Neural progenitor cell (in vitro differentiated cells): ENCODE data around the gene DLGAP4. TPM values are rescaled to one million over a fixed set of nuclear protein-coding genes. Genes with fewer than 3 reads are reported as not detected.

Experiments
- DNase-seq: peaks from one replicate; pipeline ENCODE4 v3.0.0-alpha.2; 2016; ENCODE audit warnings: low spot score
- H2AFZ ChIP-seq: fragments of 200-600 bp; sonication (generic); replicated peaks from 2 replicates; pipeline ENCODE4 v1.6.1; 2016; ENCODE audit warnings: antibody characterized with exemption
- H3F3A ChIP-seq: fragments of 200-600 bp; sonication (generic); 2 replicates; pipeline ENCODE4 v1.6.1; 2016; ENCODE audit warnings: antibody characterized with exemption, low read depth
- H3K27ac ChIP-seq: fragments of 200-600 bp; sonication (generic); 2 replicates; pipeline ENCODE4 v1.5.1; 2016; ENCODE audit warnings: mild to moderate bottlenecking
- H3K27me3 ChIP-seq: fragments of 200-600 bp; sonication (generic); 2 replicates; pipeline ENCODE4 v1.6.1; 2016; ENCODE audit warnings: mild to moderate bottlenecking, moderate library complexity
- H3K36me3 ChIP-seq: fragments of 200-600 bp; sonication (generic); 2 replicates; pipeline ENCODE4 v1.5.1; 2016
- H3K4me1 ChIP-seq: fragments of 200-600 bp; sonication (generic); 2 replicates; pipeline ENCODE4 v1.6.1; 2016; ENCODE audit warnings: mixed run types
- H3K4me2 ChIP-seq: fragments of 200-600 bp; sonication (generic); 2 replicates; pipeline ENCODE4 v1.6.1; 2016
- H3K4me3 ChIP-seq: fragments of 200-600 bp; sonication (generic); 2 replicates; pipeline ENCODE4 v1.5.1; 2016
- H3K79me2 ChIP-seq: fragments of 200-600 bp; sonication (generic); 2 replicates; pipeline ENCODE4 v1.6.1; 2016; ENCODE audit warnings: low read depth
- H3K9ac ChIP-seq: fragments of 200-600 bp; sonication (generic); 2 replicates; pipeline ENCODE4 v1.6.1; 2016
- H3K9me3 ChIP-seq: fragments of 200-600 bp; sonication (generic); 2 replicates; pipeline ENCODE4 v1.5.1; 2016; ENCODE audit warnings: low read depth
- H4K20me1 ChIP-seq: fragments of 200-600 bp; sonication (generic); 2 replicates; pipeline ENCODE4 v1.6.1; 2016; ENCODE audit warnings: low read depth
- H3K27ac Mint-ChIP-seq: 3 replicates; pipeline ENCODE4 v1.8.0; 2021; ENCODE audit warnings: mixed read lengths
- H3K27me3 Mint-ChIP-seq: 2 replicates; pipeline ENCODE4 v1.8.0; 2022; ENCODE audit warnings: low read depth, mild to moderate bottlenecking, inconsistent platforms, moderate library complexity, mixed read lengths; ENCODE audit not compliant: insufficient read depth
- H3K36me3 Mint-ChIP-seq: 3 replicates; pipeline ENCODE4 v1.8.0; 2021; ENCODE audit warnings: mixed read lengths
- H3K4me1 Mint-ChIP-seq: 3 replicates; pipeline ENCODE4 v1.8.0; 2021; ENCODE audit warnings: mixed read lengths
- H3K4me3 Mint-ChIP-seq: 3 replicates; pipeline ENCODE4 v1.8.0; 2021; ENCODE audit warnings: mild to moderate bottlenecking, moderate library complexity, mixed read lengths
- H3K9me3 Mint-ChIP-seq: 3 replicates; pipeline ENCODE4 v1.8.0; 2020; ENCODE audit warnings: mixed read lengths
- EZH2 ChIP-seq: fragments of 200-600 bp; sonication (generic); IDR thresholded peaks from 2 replicates; pipeline ENCODE4 v1.6.1; 2017; ENCODE audit warnings: antibody characterized with exemption, mild to moderate bottlenecking, moderate library complexity
- EZH2phosphoT487 ChIP-seq: fragments of 200-600 bp; sonication (generic); IDR thresholded peaks from 2 replicates; pipeline ENCODE4 v1.6.1; 2017; ENCODE audit warnings: antibody characterized with exemption
- small RNA-seq: library from RNA; depleted of rRNA; stranded (forward); fragments of <200 nt; gene quantifications from one replicate; pipeline ENCODE3, GENCODE V24; 2015
- total RNA-seq: library from RNA; depleted of rRNA; stranded (reverse); fragments of >200 nt; gene quantifications from 2 replicates; pipeline ENCODE4 v1.2.3, GENCODE V29; 2015; ENCODE audit warnings: low replicate concordance
- TF ChIP-seq, protein P1 (sequence below): fragments of 200-600 bp; sonication (generic); IDR thresholded peaks from 2 replicates; pipeline ENCODE4 v1.5.1; 2017; ENCODE audit warnings: antibody characterized with exemption, mild to moderate bottlenecking

Gene DLGAP4
- total RNA-seq, 1 donor from 2014 or later = 21.7 TPM

DNA sequence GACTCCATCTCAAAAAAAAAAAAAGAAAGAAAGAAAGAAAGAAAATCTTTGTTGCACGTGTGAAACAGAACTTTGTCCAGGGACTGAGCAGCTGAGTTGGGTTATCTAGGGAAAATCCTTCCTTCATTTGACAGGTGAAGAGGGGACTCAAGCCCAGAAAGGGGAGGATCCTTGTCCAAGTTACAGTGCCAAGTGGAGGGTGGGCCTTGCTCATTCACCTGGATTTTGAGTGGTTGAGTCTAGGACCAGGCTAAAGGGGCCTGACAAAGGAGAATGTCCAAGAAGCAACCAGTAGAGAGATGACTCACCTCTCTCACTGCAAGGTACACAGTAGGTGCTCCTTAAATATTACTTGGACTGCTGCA, 269.9 kb downstream of the DLGAP4 start:
- Mint-ChIP-seq H3K27ac (no peak overlapping the region), H3K4me1 (peaks cover 32% of the 10 kb centered on the region), H3K27me3 (peaks cover 9% of the 10 kb centered on the region), H3K4me3 (peak overlapping the region; percentile 97), H3K36me3 (peaks cover 13% of the 10 kb centered on the region), H3K9me3 (no peaks in the 10 kb centered on the region)
- Histone ChIP-seq H3K36me3 (no peaks in the 10 kb centered on the region), H3F3A (peaks cover 38% of the 10 kb centered on the region), H3K4me3 (no peak overlapping the region), H3K4me2 (peak overlapping the region; percentile 91), H3K79me2 (peaks cover 65% of the 10 kb centered on the region), H2AFZ (no peak overlapping the region), H3K9ac (no peak overlapping the region), H3K4me1 (peaks cover 25% of the 10 kb centered on the region), H4K20me1 (peaks cover 48% of the 10 kb centered on the region), H3K9me3 (no peaks in the 10 kb centered on the region), H3K27me3 (no peaks in the 10 kb centered on the region), H3K27ac (no peak overlapping the region)
- DNase-seq = no peak
- TF ChIP-seq EZH2phosphoT487 (no peak), EZH2 (no peak)
- TF ChIP-seq, protein P1, sequence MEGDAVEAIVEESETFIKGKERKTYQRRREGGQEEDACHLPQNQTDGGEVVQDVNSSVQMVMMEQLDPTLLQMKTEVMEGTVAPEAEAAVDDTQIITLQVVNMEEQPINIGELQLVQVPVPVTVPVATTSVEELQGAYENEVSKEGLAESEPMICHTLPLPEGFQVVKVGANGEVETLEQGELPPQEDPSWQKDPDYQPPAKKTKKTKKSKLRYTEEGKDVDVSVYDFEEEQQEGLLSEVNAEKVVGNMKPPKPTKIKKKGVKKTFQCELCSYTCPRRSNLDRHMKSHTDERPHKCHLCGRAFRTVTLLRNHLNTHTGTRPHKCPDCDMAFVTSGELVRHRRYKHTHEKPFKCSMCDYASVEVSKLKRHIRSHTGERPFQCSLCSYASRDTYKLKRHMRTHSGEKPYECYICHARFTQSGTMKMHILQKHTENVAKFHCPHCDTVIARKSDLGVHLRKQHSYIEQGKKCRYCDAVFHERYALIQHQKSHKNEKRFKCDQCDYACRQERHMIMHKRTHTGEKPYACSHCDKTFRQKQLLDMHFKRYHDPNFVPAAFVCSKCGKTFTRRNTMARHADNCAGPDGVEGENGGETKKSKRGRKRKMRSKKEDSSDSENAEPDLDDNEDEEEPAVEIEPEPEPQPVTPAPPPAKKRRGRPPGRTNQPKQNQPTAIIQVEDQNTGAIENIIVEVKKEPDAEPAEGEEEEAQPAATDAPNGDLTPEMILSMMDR = no peak

Small RNA genes within 50 kb of the gene (small RNA-seq; reads per million reads assigned to genes)
- not detected for gene RF00017

Other genes starting within 250 kb of the DLGAP4 start
- 32.7 and 35.8 TPM in 2 replicates for gene EPB41L1, start 151.6 kb upstream of the DLGAP4 start, total RNA-seq
- 19.7 and 26.6 TPM in 2 replicates for gene AAR2, start 69.9 kb upstream of the DLGAP4 start, total RNA-seq
- 12.4 and 22.9 TPM in 2 replicates for gene MYL9, start 235.2 kb downstream of the DLGAP4 start, total RNA-seq